ENCODE measurements around the gene IL23A.

The IL23A gene

GRCh38 chr12:56385873-56386272, 47.2 kb downstream of the IL23A start:
- ATAC-seq = no peak
- TF ChIP-seq PATZ1 (CRISPR knock-in tag; IDR thresholded peaks at IDR 0.05; ENCODE audit: borderline replicate concordance) (no peak), CSDC2 (CRISPR knock-in tag; IDR thresholded peaks at IDR 0.05) (no peak), RARB (CRISPR knock-in tag; IDR thresholded peaks at IDR 0.05) (no peak)

- TF ChIP-seq ZNF8 (CRISPR knock-in tag; IDR thresholded peaks at IDR 0.05) = no peak
- TF ChIP-seq, protein P1, sequence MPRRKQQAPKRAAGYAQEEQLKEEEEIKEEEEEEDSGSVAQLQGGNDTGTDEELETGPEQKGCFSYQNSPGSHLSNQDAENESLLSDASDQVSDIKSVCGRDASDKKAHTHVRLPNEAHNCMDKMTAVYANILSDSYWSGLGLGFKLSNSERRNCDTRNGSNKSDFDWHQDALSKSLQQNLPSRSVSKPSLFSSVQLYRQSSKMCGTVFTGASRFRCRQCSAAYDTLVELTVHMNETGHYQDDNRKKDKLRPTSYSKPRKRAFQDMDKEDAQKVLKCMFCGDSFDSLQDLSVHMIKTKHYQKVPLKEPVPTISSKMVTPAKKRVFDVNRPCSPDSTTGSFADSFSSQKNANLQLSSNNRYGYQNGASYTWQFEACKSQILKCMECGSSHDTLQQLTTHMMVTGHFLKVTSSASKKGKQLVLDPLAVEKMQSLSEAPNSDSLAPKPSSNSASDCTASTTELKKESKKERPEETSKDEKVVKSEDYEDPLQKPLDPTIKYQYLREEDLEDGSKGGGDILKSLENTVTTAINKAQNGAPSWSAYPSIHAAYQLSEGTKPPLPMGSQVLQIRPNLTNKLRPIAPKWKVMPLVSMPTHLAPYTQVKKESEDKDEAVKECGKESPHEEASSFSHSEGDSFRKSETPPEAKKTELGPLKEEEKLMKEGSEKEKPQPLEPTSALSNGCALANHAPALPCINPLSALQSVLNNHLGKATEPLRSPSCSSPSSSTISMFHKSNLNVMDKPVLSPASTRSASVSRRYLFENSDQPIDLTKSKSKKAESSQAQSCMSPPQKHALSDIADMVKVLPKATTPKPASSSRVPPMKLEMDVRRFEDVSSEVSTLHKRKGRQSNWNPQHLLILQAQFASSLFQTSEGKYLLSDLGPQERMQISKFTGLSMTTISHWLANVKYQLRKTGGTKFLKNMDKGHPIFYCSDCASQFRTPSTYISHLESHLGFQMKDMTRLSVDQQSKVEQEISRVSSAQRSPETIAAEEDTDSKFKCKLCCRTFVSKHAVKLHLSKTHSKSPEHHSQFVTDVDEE (CRISPR knock-in tag; IDR thresholded peaks at IDR 0.05) = no peak
- TF ChIP-seq ZNF565 (CRISPR knock-in tag; conservative IDR thresholded peaks at IDR 0.05; ENCODE audit: low read depth) = no peak
- TF ChIP-seq, protein P2, sequence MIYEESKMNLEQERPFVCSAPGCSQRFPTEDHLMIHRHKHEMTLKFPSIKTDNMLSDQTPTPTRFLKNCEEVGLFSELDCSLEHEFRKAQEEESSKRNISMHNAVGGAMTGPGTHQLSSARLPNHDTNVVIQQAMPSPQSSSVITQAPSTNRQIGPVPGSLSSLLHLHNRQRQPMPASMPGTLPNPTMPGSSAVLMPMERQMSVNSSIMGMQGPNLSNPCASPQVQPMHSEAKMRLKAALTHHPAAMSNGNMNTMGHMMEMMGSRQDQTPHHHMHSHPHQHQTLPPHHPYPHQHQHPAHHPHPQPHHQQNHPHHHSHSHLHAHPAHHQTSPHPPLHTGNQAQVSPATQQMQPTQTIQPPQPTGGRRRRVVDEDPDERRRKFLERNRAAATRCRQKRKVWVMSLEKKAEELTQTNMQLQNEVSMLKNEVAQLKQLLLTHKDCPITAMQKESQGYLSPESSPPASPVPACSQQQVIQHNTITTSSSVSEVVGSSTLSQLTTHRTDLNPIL (CRISPR knock-in tag; IDR thresholded peaks at IDR 0.05; ENCODE audit: low read depth) = no peak
- no peak for TF ChIP-seq CSRNP3 (CRISPR knock-in tag; IDR thresholded peaks at IDR 0.05)
- no peak for TF ChIP-seq TCF4 (CRISPR knock-in tag; IDR thresholded peaks at IDR 0.05; ENCODE audit: borderline replicate concordance)
- no peak for TF ChIP-seq ARNTL (CRISPR knock-in tag; IDR thresholded peaks at IDR 0.05; ENCODE audit: borderline replicate concordance, low read depth)
- no peak for TF ChIP-seq ZFP30 (CRISPR knock-in tag; IDR thresholded peaks at IDR 0.05)
- no peak for TF ChIP-seq RARB (CRISPR knock-in tag; IDR thresholded peaks at IDR 0.05)
- TF ChIP-seq GLIS3 (CRISPR knock-in tag; IDR thresholded peaks at IDR 0.05) = no peak
- TF ChIP-seq ESRRG (CRISPR knock-in tag; IDR thresholded peaks at IDR 0.05) = no peak
- no peak for TF ChIP-seq PATZ1 (CRISPR knock-in tag; IDR thresholded peaks at IDR 0.05; ENCODE audit: borderline replicate concordance)
- no peak for TF ChIP-seq PPARA (CRISPR knock-in tag; IDR thresholded peaks at IDR 0.05; ENCODE audit: borderline replicate concordance)
- no peak for TF ChIP-seq BACH2 (CRISPR knock-in tag; IDR thresholded peaks at IDR 0.05; ENCODE audit: borderline replicate concordance)
- TF ChIP-seq ZC3H10 (CRISPR knock-in tag; IDR thresholded peaks at IDR 0.05) = no peak
- TF ChIP-seq ZNF70 (CRISPR knock-in tag; IDR thresholded peaks at IDR 0.05) = no peak
- TF ChIP-seq POU6F1 (CRISPR knock-in tag; IDR thresholded peaks at IDR 0.05; ENCODE audit: borderline replicate concordance, low read depth) = no peak
- ATAC-seq = no peak; the same call in 2 of the 3 replicates
Observed at GRCh38 chr12:56387152-56387736, 48.6 kb downstream of the IL23A start.

GRCh38 chr12:56389412-56389811, 50.7 kb downstream of the IL23A start:
- ATAC-seq = no peak
- no peak for TF ChIP-seq ZFP30 (CRISPR knock-in tag; IDR thresholded peaks at IDR 0.05)
- TF ChIP-seq ZNF70 (CRISPR knock-in tag; IDR thresholded peaks at IDR 0.05) = no peak
- TF ChIP-seq GLIS3 (CRISPR knock-in tag; IDR thresholded peaks at IDR 0.05) = no peak
- no peak for TF ChIP-seq ZC3H10 (CRISPR knock-in tag; IDR thresholded peaks at IDR 0.05)
- no peak for TF ChIP-seq PPARA (CRISPR knock-in tag; IDR thresholded peaks at IDR 0.05; ENCODE audit: borderline replicate concordance)
- no peak for TF ChIP-seq TCF4 (CRISPR knock-in tag; IDR thresholded peaks at IDR 0.05; ENCODE audit: borderline replicate concordance)

All from SK-N-SH treated with all-trans-retinoic acid at 6 μM for 48 hours (cell line).